Upper lobe of right lung (tissue), 1 donor: Measurements from ENCODE around the gene TMEM184B. TPM values are rescaled to one million over a fixed set of nuclear protein-coding genes. Genes with fewer than 3 reads are reported as not detected.

Experiments used
- ATAC-seq: fragments of 200-7000 bp; cut with Tn5 transposase; one replicate; pipeline ENCODE4 v1.9.1; 2020; ENCODE audit warnings: mild to moderate bottlenecking, moderate library complexity
- DNase-seq: peaks from one replicate; pipeline ENCODE4 v3.0.0-alpha.2; 2020
- H3K27ac ChIP-seq: fragments of 200-600 bp; one replicate; pipeline ENCODE4 v1.8.0; 2022
- H3K27me3 ChIP-seq: fragments of 200-600 bp; one replicate; pipeline ENCODE4 v1.8.0; 2022; ENCODE audit warnings: mild to moderate bottlenecking
- H3K36me3 ChIP-seq: fragments of 200-600 bp; one replicate; pipeline ENCODE4 v1.8.0; 2022
- H3K4me1 ChIP-seq: fragments of 200-600 bp; one replicate; pipeline ENCODE4 v1.8.0; 2022
- H3K4me3 ChIP-seq: fragments of 200-600 bp; one replicate; pipeline ENCODE4 v1.8.0; 2022; ENCODE audit warnings: mild to moderate bottlenecking
- H3K9me3 ChIP-seq: fragments of 200-600 bp; one replicate; pipeline ENCODE4 v1.8.0; 2022
- intact Hi-C: fragments of 100-400 bp; cut with DNase I; formaldehyde crosslinking; loops from one replicate; pipeline ENCODE4 v1.11.0; 2022
- total RNA-seq: library from RNA; stranded (reverse); fragmentation: NEBNext Ultra II Directional; extraction: Animal tissue kit (Norgen Biotek cat#: 25700); gene quantifications from one replicate; pipeline ENCODE4 v1.2.1, GENCODE V29; 2021
- TF ChIP-seq, protein P1 (sequence below): fragments of 200-600 bp; IDR thresholded peaks from one replicate; pipeline ENCODE4 v1.8.0; 2022; ENCODE audit warnings: antibody characterized with exemption
- donor health status: DM: no; HTN: yes; CAD: no; lungs with severe emphysema.

The TMEM184B gene
- total RNA-seq, 1 donor from 2014 or later, result 79.2 TPM

DNA sequence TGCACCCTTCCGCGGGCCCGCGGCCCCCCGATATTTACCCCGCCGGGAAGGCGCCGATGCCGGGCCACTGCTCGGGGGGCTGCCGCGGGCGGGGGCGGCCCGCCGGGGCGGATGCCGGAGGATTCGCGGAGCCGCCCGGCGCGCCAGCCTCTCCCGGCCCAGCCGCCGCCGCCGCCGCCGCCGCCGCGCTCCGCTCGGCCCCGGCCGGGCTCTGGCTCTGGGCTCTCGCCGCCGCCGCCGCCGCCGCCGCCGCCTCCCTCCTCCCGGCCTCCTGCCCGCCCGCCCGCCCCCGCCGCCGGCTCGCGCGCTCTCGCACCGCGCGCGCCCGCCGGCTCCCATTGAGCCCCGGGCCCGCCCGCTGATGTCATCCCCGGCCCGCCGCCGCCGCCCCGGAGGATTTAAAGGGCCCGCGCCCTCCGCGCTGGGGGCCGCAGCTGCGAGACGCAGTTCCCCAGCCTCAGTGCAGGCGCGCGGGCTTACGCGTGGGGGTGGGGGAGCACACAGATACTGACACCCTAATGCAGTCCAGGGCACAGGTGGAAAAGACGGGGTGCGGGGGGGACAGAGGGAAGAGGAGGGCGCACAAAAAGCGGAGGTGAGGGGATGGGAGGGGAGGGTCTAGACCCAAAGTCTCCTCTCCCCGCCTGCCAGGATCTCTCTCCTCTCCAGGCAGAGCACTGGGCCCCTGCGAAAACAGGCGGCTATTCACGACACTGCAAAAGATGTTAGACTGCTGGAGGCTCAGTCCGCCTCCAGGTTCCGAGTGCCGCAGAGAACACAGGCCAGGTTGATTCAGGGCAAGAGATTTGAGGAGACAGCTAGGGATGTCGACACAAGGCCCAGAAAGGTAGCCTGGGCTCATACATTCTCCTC lies 44.5 kb upstream of the TMEM184B start, which contains the start of gene CSNK1E:
CSNK1E (minus strand) TSS at position 312 of the 873 bp plus-strand sequence. CDS start 3,276 bp downstream, outside the sequence.
- Histone ChIP-seq H3K36me3 (peaks cover 7% of the 10 kb centered on the region), H3K4me1 (peaks cover 37% of the 10 kb centered on the region), H3K27ac (peak within 1 kb of the TSS; percentile 97), H3K9me3 (no peaks in the 10 kb centered on the region), H3K4me3 (peak within 1 kb of the TSS; percentile 79), H3K27me3 (no peaks in the 10 kb centered on the region)
- DNase-seq (peak; percentile 91), ATAC-seq (peak; percentile 78)
- intact Hi-C loops, result no loop called here
- TF ChIP-seq, protein P1, sequence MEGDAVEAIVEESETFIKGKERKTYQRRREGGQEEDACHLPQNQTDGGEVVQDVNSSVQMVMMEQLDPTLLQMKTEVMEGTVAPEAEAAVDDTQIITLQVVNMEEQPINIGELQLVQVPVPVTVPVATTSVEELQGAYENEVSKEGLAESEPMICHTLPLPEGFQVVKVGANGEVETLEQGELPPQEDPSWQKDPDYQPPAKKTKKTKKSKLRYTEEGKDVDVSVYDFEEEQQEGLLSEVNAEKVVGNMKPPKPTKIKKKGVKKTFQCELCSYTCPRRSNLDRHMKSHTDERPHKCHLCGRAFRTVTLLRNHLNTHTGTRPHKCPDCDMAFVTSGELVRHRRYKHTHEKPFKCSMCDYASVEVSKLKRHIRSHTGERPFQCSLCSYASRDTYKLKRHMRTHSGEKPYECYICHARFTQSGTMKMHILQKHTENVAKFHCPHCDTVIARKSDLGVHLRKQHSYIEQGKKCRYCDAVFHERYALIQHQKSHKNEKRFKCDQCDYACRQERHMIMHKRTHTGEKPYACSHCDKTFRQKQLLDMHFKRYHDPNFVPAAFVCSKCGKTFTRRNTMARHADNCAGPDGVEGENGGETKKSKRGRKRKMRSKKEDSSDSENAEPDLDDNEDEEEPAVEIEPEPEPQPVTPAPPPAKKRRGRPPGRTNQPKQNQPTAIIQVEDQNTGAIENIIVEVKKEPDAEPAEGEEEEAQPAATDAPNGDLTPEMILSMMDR, result no peak

DNA sequence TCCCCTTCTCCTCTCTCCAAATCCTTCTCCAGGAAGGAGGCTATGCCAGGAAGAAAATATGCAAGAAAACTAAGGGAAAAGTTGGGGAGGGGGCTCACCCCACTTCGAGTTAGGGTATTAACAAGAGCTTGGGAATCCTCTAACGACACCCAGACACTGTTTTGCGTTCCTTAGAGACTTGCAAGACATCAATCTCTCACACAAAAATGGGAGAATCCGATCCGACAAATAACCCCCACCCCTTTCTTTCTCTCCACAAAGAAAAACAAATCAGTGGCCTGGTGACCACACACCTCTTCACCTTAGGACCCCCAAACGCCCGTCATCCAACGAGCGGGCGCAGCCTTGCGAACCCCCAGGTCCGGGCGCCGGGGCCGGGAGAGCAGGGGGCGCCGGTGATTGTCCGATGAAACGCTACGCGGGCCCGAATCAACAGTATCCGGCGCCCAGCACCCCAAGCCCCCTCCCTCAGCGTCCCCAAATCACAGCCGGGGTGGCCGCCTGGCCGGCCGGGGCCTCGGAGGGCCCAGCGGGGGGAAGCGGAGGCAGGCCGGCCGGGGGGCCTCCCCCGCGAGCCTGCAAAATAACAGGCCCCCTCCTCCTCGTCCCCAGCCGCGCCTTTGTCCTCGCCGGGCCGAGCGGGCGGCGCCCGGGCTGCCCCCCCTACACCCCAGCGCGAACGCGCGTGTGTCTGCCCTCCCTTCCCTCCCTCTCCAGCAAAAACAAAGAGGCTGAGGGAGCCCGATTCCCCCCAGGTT lies 43.7 kb upstream of the TMEM184B start:
- TF ChIP-seq, protein P1, result no peak
- H3K4me3 ChIP-seq, result peak overlapping the region; percentile 79
- peak; percentile 89 for DNase-seq
- H3K9me3 ChIP-seq, result no peaks in the 10 kb centered on the region
- peaks cover 13% of the 10 kb centered on the region for H3K36me3 ChIP-seq
- peaks cover 38% of the 10 kb centered on the region for H3K4me1 ChIP-seq
- peak overlapping the region; percentile 97 for H3K27ac ChIP-seq
- peak; percentile 68 for ATAC-seq
- intact Hi-C loops, result no loop called here
- H3K27me3 ChIP-seq, result no peaks in the 10 kb centered on the region

DNA sequence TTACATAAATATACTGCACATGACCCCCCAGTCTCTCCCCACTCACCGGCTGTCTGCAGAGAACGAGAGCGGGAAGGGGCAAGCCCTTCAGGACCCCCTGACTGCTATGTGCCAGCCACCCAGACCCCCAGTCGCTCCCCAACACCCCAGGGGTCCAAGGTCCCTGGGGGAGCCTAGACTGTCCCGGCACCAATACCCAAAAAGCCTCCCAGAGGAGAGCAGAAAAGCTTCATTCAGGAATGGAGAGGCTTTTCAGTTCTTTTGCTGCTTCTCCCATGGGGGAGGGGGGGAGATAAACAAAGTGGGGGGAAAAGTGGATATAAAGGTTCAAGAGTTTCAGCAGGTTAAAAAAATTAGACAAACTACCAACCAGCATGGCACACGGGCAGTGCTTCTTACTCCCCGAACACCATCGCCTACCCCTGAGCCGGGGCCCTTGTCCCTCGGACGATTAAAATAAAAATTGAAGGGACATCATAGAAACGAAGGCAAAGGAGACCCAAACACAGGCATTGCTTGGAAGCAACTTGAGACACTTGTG lies 43.1 kb upstream of the TMEM184B start:
- ATAC-seq, result no peak
- Histone ChIP-seq H3K4me1 (peaks cover 40% of the 10 kb centered on the region), H3K9me3 (no peaks in the 10 kb centered on the region), H3K27ac (peak overlapping the region; percentile 97), H3K36me3 (peaks cover 13% of the 10 kb centered on the region), H3K27me3 (no peaks in the 10 kb centered on the region), H3K4me3 (peak overlapping the region; percentile 79)
- intact Hi-C loops, result no loop called here
- TF ChIP-seq, protein P1, result no peak
- no peak for DNase-seq

DNA sequence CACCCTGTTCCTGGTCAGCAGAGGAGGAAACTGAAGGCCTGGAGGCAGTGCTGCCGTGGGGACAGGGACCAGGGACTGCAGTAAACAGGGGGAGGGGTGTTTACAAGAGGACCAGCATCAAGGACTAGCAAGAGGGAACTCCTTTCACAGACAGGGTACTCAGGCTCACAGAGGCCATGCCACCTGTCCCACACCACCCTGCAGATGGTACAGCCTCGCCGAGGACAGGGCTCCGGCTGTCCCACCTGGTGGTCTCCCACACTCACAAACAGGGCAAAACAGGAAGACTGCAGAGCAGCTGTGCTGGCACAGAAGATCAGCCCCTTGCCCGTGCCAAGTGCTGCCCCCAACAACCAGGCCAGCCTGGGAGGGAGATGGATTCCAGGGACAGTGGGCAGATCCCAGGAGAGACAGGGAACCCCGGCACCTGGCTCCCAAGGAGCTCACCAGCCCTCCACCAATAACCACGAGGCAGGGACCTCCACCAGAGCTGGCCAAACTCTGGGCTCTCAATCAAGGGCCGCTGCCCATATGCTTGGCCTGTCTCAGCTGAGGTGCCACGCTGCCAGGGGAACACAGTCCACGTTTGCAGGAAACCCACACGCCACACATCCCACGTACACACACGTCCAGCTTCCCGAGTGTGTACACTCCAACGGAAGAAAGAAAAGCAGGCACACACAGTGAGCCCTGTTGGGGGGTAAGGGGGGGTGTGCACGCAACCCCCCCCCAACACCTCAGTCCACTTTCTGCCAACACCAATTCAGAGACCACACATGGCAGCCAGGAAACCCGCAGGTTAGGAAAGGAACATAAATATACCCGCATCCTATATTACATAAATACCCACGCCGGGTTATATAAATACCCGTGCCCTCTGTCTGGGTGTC lies 42.4 kb upstream of the TMEM184B start:
- ATAC-seq (no peak), DNase-seq (no peak)
- H3K36me3 ChIP-seq, result peaks cover 13% of the 10 kb centered on the region
- peak overlapping the region; percentile 97 for H3K27ac ChIP-seq
- TF ChIP-seq, protein P1, result no peak
- peaks cover 47% of the 10 kb centered on the region for H3K4me1 ChIP-seq
- peak overlapping the region; percentile 79 for H3K4me3 ChIP-seq
- H3K27me3 ChIP-seq, result no peaks in the 10 kb centered on the region
- intact Hi-C loops, result no loop called here
- H3K9me3 ChIP-seq, result no peaks in the 10 kb centered on the region
